Activated T-cell treated with anti-CD3 and anti-CD28 coated beads for 4 hours (primary cell): Measurements from ENCODE around the gene KCNA10.

Experiments used
- DNase-seq: peaks from one replicate; pipeline ENCODE4 v3.0.0-alpha.2; 2020

Gene KCNA10

DNA sequence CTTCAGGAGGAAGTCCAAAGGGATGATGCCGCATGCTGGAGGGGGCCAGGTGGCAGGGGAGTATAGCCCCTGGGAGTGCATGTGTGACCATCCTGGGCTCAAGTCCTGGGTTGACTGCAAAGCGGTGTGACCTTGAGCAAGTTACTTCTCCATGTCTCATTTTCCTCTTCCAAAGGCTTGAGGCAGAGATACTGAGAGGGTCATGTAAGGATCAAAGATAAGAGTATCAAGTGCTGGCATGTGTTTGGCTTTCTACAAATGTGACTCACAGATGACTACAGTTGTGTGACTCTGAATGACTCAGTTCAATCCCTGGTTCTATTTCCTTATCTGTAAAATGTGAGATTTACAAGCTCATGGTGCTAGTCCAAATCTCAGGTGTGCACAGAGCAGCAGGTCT lies 41.9 kb downstream of the KCNA10 start:
- DNase-seq = no peak

DNA sequence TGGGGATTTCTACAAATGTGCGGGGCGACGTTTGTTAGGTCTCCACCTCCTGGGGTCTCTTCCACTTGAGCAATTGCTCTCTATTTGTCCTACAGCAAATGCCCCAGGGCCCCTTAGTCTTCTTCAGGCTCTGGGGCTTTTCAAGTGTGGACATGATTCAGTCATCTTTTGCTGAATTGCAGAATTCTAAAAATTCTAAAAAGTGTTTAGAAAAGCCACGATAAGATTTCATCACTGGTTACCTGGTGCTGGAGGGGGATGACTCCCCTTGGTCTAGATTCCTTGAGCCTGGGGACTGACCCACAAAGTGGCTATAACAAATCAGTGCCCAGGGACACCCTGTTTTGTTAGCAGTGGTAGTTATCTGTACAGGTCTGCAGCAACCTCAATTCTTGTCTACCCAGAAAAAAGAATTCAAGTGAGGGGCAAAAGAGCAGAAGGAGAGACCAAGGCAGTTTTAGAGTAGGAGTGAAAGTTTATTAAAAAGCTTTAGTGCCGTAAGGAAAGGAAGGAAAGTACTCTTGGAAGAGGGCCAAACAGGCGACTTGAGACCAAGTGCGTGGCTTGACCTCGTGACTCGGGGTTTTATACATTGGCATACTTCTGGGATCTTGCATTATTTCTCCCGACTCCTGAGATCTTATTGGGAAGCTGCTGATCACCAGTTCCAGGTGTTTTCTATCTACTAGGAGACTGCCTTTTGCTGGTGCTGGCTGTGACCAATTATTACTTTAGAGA lies 42.8 kb downstream of the KCNA10 start:
- no peak for DNase-seq

DNA sequence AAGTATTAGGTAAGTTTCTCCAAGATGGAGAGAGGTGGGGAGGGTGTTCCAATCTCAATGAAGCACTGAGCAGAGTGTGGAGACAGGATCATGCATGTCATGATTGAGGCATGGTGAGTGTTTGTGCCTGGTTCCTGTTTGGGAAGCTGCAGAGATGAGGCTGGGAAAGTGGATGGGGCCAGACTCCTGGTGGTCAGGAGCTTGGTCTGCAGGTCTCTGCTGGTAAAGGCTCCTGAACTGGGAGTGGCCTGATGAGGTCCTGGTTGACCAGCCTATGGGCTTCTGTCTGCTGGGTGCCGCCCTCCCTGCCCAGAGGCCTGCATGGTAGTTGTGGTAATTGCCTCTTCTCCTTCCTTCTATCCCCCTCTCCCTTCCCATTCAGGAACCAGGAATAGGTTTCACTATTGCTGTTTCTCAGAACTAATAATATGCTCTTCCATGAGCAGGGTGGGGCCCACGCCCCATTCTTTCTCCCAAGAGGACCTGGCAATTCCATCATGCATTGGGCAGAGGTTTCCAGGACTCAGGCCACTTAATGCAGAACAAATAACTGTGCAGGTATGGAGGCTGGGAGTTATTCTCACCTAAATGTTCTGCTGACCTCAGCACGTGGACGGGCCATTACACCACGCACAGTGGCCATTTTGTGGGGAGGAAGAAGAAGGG lies 43.5 kb downstream of the KCNA10 start:
- DNase-seq = no peak

GRCh38 chr1:110474444-110474843 lies 44.5 kb downstream of the KCNA10 start:
- DNase-seq = no peak

DNA sequence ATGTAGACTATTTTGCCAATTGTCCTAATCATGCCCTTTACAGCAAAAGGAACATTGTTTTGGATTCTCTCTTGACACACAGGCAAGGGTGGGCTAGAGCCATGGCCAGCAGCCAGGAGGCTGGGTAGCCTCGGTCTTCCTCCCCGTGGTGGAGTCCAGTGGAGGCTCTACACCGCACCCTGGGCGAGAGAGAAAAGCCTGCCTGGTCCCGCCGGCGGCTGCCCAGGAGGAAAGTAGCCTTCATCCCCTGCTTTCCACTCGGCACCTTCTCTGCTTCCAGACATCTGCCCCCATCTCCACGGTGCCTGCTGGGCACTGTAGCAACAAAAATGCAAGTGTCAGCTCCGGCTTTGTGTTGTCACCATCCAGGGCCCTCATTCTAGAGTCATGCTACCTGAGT lies 46.4 kb downstream of the KCNA10 start:
- no peak for DNase-seq

- DNase-seq = no peak
Measured at GRCh38 chr1:110471131-110471530, 47.8 kb downstream of the KCNA10 start.
